ENCODE results near the gene FAM229B. TPM values are rescaled to one million over a fixed set of nuclear protein-coding genes. Genes with fewer than 3 reads are reported as not detected.

The FAM229B gene
- total and polyA plus RNA-seq, 2 donors (not counting 3 experiments of a cell fraction or from before 2014, with no cell fraction given) = 9.1 to 10.6 TPM

DNA sequence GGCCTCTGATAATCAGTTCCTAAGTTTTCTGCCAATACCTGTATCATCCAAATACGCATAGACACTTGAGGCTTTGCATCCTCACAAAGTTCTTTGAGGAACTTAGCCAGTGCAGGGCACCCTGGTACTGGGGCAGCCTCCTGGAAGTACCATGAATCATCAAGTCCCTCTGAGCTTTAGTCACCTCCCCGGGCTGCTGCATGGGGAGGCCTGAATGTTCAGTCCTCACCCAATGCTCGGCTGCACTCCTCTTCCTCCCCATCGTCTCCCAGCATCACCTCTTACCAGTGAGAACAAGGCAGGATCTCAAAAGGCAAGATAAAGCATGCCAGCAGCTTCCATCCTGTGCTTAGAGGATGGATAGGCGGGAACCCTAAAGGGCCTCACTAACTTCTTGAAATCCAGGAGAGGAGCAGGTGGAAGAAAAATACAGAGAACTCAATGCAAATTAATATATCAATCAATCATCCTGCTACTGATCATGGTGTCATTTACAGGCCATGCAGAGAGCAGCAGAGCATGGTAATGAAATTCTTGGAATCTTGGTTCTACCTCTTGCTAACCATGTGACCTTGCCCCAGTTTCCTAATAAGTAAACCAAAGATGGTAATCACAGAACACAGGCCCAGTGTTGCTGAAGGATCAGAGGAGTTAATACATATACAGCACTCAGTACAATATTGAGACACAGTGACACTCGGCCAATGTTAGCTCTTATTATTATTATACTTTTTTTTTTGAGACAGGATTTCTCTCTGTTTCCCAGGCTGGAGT is 38.2 kb upstream of the FAM229B start:
- Histone ChIP-seq H3K4me1 (ENCODE audit: control insufficient read depth, extremely low read depth, insufficient read depth, low read length) (no peaks in the 10 kb centered on the region), H3K4me2 (ENCODE audit: insufficient read depth, low read length) (no peak overlapping the region), H3K9me1 (replicated peaks; ENCODE audit: control insufficient read depth, extremely low read depth, insufficient read depth, low read length) (no peaks in the 10 kb centered on the region), H3K9me3 (replicated peaks; ENCODE audit: control insufficient read depth, insufficient read depth, low read length) (no peaks in the 10 kb centered on the region), H3K36me3 (ENCODE audit: control insufficient read depth in 2 of 2, extremely low read depth in 1 of 2, insufficient read depth in 2 of 2, low read length in 2 of 2) (no peaks in the 10 kb centered on the region), H3K79me2 (ENCODE audit: control insufficient read depth, insufficient read depth, low read length) (no peaks in the 10 kb centered on the region), H2AFZ (ENCODE audit: low read depth, low read length) (no peak overlapping the region), H4K20me1 (replicated peaks; ENCODE audit: control insufficient read depth, extremely low read depth, insufficient read depth, low read length) (no peaks in the 10 kb centered on the region), H3K9ac (replicated peaks; ENCODE audit: extremely low read depth, insufficient read depth, low read length) (no peak overlapping the region), H3K27ac (ENCODE audit: insufficient read depth, low read depth, low read length) (no peak overlapping the region), H3K27me3 (ENCODE audit: control insufficient read depth in 2 of 2, insufficient read depth in 2 of 2, low read length in 2 of 2) (no peaks in the 10 kb centered on the region), H3K4me3 (replicated peaks in 1 of 3; ENCODE audit: insufficient read depth in 1 of 3, low read depth in 1 of 3, low read length in 3 of 3) (no peak overlapping the region)
- TF ChIP-seq POLR2A (IDR thresholded peaks at IDR 0.05; ENCODE audit: low read depth, low read length) (no peak), EZH2 (IDR thresholded peaks at IDR 0.05; ENCODE audit: borderline replicate concordance, low read depth, low read length, severe bottlenecking) (no peak), MYC (IDR thresholded peaks at IDR 0.05; ENCODE audit: low read depth, low read length) (no peak), POLR2AphosphoS5 (IDR thresholded peaks at IDR 0.05; ENCODE audit: insufficient read depth, low read depth, low read length) (no peak), FOS (IDR thresholded peaks at IDR 0.05; ENCODE audit: borderline replicate concordance, insufficient read depth, low read length) (no peak), GATA2 (IDR thresholded peaks at IDR 0.05; ENCODE audit: insufficient read depth, insufficient read length, low read depth, low read length) (no peak), JUN (IDR thresholded peaks at IDR 0.05; ENCODE audit: borderline replicate concordance, insufficient read depth, insufficient read length, low read depth) (no peak)
- TF ChIP-seq, protein P1, sequence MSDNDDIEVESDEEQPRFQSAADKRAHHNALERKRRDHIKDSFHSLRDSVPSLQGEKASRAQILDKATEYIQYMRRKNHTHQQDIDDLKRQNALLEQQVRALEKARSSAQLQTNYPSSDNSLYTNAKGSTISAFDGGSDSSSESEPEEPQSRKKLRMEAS (IDR thresholded peaks at IDR 0.05; ENCODE audit: insufficient read depth, insufficient read length) = no peak
- TF ChIP-seq, protein P2, sequence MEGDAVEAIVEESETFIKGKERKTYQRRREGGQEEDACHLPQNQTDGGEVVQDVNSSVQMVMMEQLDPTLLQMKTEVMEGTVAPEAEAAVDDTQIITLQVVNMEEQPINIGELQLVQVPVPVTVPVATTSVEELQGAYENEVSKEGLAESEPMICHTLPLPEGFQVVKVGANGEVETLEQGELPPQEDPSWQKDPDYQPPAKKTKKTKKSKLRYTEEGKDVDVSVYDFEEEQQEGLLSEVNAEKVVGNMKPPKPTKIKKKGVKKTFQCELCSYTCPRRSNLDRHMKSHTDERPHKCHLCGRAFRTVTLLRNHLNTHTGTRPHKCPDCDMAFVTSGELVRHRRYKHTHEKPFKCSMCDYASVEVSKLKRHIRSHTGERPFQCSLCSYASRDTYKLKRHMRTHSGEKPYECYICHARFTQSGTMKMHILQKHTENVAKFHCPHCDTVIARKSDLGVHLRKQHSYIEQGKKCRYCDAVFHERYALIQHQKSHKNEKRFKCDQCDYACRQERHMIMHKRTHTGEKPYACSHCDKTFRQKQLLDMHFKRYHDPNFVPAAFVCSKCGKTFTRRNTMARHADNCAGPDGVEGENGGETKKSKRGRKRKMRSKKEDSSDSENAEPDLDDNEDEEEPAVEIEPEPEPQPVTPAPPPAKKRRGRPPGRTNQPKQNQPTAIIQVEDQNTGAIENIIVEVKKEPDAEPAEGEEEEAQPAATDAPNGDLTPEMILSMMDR (IDR thresholded peaks at IDR 0.05; ENCODE audit: extremely low read depth in 1 of 2, insufficient read depth in 1 of 2, low read depth in 1 of 2, low read length in 2 of 2) = no peak
- POLR2A ChIA-PET = no interaction called here
- FAIRE-seq = no peak
- dilution Hi-C loops (cut with MboI; ENCODE audit: extremely low pct_ligation_motif_present, low sequenced_read_pairs) (no loop called here), intact Hi-C loops (cut with micrococcal nuclease) (loop anchor here (10.0 kb wide), 1 partner anchor 684 kb away; no protein-coding TSS in a partner anchor)
- BruUV-seq (replicated peaks) = no TSS peak
- no peak for DNase-seq (ENCODE audit: low read depth, low spot score)
- CTCF ChIA-PET = interaction anchor here (1.0 to 3.1 kb wide), 3 partner anchors 8 to 790 kb away, joined by 4 to 10 read pairs (median 5); a partner anchor contains a TSS
